Loucy (cell line): ENCODE measurements around the gene CAPN3.

Experiments used
- H2AFZ ChIP-seq: fragments of 200-600 bp; sonication (generic); 2 replicates; pipeline ENCODE4 v1.6.0; 2016; ENCODE audit warnings: antibody characterized with exemption, mild to moderate bottlenecking, low read length, moderate library complexity
- H3F3A ChIP-seq: fragments of 200-600 bp; 2 replicates; pipeline ENCODE4 v1.6.0; 2016; ENCODE audit warnings: antibody characterized with exemption, low read depth, mild to moderate bottlenecking
- H3K27me3 ChIP-seq: fragments of 200-600 bp; sonication (generic); 2 replicates; pipeline ENCODE4 v1.6.1; 2014; ENCODE audit warnings: low read length, mild to moderate bottlenecking; ENCODE audit not compliant: insufficient read depth, poor library complexity, severe bottlenecking
- H3K36me3 ChIP-seq: fragments of 200-600 bp; sonication (generic); 2 replicates; pipeline ENCODE4 v1.6.1; 2016; ENCODE audit warnings: low read length; ENCODE audit not compliant: insufficient read depth
- H3K4me1 ChIP-seq: fragments of 200-600 bp; sonication (generic); 2 replicates; pipeline ENCODE4 v1.5.1; 2014; ENCODE audit warnings: low read length, mild to moderate bottlenecking; ENCODE audit not compliant: insufficient read depth, poor library complexity, severe bottlenecking
- H3K4me2 ChIP-seq: fragments of 200-600 bp; sonication (generic); 2 replicates; pipeline ENCODE4 v1.6.0; 2014; ENCODE audit warnings: antibody characterized with exemption, low read length, low read depth, mild to moderate bottlenecking; ENCODE audit not compliant: poor library complexity, severe bottlenecking
- H3K4me3 ChIP-seq: fragments of 200-600 bp; sonication (generic); 2 replicates; pipeline ENCODE4 v1.5.1; 2014; ENCODE audit warnings: low read length, mild to moderate bottlenecking, mixed read lengths; ENCODE audit not compliant: poor library complexity, severe bottlenecking
- H3K79me2 ChIP-seq: fragments of 200-600 bp; sonication (generic); 2 replicates; pipeline ENCODE4 v1.6.1; 2014; ENCODE audit warnings: low read length; ENCODE audit not compliant: insufficient read depth
- H3K9ac ChIP-seq: fragments of 200-600 bp; sonication (generic); 2 replicates; pipeline ENCODE4 v1.6.0; 2014; ENCODE audit warnings: mild to moderate bottlenecking, low read depth, low read length, moderate library complexity; ENCODE audit not compliant: poor library complexity, severe bottlenecking
- H3K9me2 ChIP-seq: fragments of 200-600 bp; sonication (generic); replicated peaks from 2 replicates; pipeline ENCODE4 v1.6.1; 2016; ENCODE audit warnings: low read depth, low read length, mixed read lengths
- H3K9me3 ChIP-seq: fragments of 200-600 bp; sonication (generic); 2 replicates; pipeline ENCODE4 v1.6.1; 2014; ENCODE audit warnings: mild to moderate bottlenecking, antibody characterized with exemption, low read length, low read depth; ENCODE audit not compliant: insufficient read depth
- H4K20me1 ChIP-seq: fragments of 200-600 bp; sonication (generic); 2 replicates; pipeline ENCODE4 v1.6.0; 2014; ENCODE audit warnings: antibody characterized with exemption, low read length, mild to moderate bottlenecking; ENCODE audit not compliant: insufficient read depth, poor library complexity, severe bottlenecking
- EZH2phosphoT487 ChIP-seq: fragments of 200-600 bp; IDR thresholded peaks from 2 replicates; pipeline ENCODE4 v1.6.1; 2018; ENCODE audit warnings: antibody characterized with exemption, mild to moderate bottlenecking, moderate library complexity, borderline replicate concordance
- TF ChIP-seq, protein P1 (sequence below): fragments of 200-600 bp; sonication (generic); conservative IDR thresholded peaks from 2 replicates; pipeline ENCODE4 v1.5.1; 2014; ENCODE audit warnings: mild to moderate bottlenecking, antibody characterized with exemption, low read length

The CAPN3 gene

DNA sequence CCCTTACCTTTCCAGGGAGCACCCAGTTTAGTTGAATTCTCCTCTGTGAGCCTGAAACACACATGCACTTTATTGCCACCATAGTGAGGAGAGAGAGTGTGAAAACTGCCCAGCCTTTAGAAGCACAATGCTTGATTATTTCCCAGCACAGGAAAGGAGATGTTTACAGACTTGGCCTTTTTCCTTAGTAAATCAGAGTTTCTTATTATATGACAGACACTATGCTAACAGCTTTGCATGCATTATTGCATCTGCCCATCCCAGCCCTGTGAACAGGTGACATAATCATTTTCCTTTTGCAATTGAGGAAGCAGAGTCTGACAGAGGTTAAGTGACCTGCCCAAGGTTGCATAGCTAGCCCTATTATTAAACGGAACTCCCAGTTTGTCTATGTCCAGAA, 36.5 kb downstream of the CAPN3 start:
- Histone ChIP-seq H3K4me2 (no peak overlapping the region), H3K36me3 (no peaks in the 10 kb centered on the region), H3K79me2 (no peaks in the 10 kb centered on the region), H2AFZ (no peak overlapping the region), H3K4me1 (no peaks in the 10 kb centered on the region), H3F3A (no peaks in the 10 kb centered on the region), H4K20me1 (no peaks in the 10 kb centered on the region), H3K9ac (no peak overlapping the region), H3K4me3 (no peak overlapping the region), H3K27me3 (no peaks in the 10 kb centered on the region), H3K9me2 (no peaks in the 10 kb centered on the region), H3K9me3 (no peaks in the 10 kb centered on the region)
- TF ChIP-seq, protein P1, sequence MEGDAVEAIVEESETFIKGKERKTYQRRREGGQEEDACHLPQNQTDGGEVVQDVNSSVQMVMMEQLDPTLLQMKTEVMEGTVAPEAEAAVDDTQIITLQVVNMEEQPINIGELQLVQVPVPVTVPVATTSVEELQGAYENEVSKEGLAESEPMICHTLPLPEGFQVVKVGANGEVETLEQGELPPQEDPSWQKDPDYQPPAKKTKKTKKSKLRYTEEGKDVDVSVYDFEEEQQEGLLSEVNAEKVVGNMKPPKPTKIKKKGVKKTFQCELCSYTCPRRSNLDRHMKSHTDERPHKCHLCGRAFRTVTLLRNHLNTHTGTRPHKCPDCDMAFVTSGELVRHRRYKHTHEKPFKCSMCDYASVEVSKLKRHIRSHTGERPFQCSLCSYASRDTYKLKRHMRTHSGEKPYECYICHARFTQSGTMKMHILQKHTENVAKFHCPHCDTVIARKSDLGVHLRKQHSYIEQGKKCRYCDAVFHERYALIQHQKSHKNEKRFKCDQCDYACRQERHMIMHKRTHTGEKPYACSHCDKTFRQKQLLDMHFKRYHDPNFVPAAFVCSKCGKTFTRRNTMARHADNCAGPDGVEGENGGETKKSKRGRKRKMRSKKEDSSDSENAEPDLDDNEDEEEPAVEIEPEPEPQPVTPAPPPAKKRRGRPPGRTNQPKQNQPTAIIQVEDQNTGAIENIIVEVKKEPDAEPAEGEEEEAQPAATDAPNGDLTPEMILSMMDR = no peak
- TF ChIP-seq EZH2phosphoT487 = no peak

GRCh38 chr15:42401544-42402454, 42.5 kb downstream of the CAPN3 start:
- no peaks in the 10 kb centered on the region for H4K20me1 ChIP-seq
- peak overlapping the region; percentile 42 for H3K4me3 ChIP-seq
- H3K4me1 ChIP-seq = peaks cover 24% of the 10 kb centered on the region
- no peaks in the 10 kb centered on the region for H3K9me3 ChIP-seq
- no peaks in the 10 kb centered on the region for H3K27me3 ChIP-seq
- peak overlapping the region; percentile 76 for H2AFZ ChIP-seq
- TF ChIP-seq, protein P1 = no peak; the same call in 1 of the 2 replicates
- TF ChIP-seq EZH2phosphoT487 = no peak
- no peaks in the 10 kb centered on the region for H3K36me3 ChIP-seq
- no peaks in the 10 kb centered on the region for H3K9me2 ChIP-seq
- H3K9ac ChIP-seq = peak overlapping the region; percentile 47
- no peaks in the 10 kb centered on the region for H3F3A ChIP-seq
- H3K4me2 ChIP-seq = peak overlapping the region; percentile 60
- no peaks in the 10 kb centered on the region for H3K79me2 ChIP-seq

- Histone ChIP-seq H3K4me3 (no peak overlapping the region), H2AFZ (peak overlapping the region; percentile 76; the same call in 1 of the 2 replicates), H3K27me3 (no peaks in the 10 kb centered on the region), H3K9ac (peak overlapping the region; percentile 47), H3K4me2 (peak overlapping the region; percentile 60), H3F3A (no peaks in the 10 kb centered on the region), H3K79me2 (no peaks in the 10 kb centered on the region), H4K20me1 (no peaks in the 10 kb centered on the region), H3K4me1 (peaks cover 24% of the 10 kb centered on the region), H3K9me2 (no peaks in the 10 kb centered on the region), H3K9me3 (no peaks in the 10 kb centered on the region), H3K36me3 (no peaks in the 10 kb centered on the region)
- TF ChIP-seq, protein P1 = no peak
- TF ChIP-seq EZH2phosphoT487 = no peak
These were observed 43.3 kb downstream of the CAPN3 start for GRCh38 chr15:42402455-42403205.
